Stimulated activated CD8-positive, alpha-beta memory T cell treated with anti-CD3 and anti-CD28 coated beads, Interleukin-4, amount 100 ng/mL, for 1 hour (primary cell): Measurements from ENCODE around the gene WDR70.

ENCODE experiments used
- DNase-seq, 2 donors: peaks; one replicate each; pipeline ENCODE4 v3.0.0-alpha.2; 2020; ENCODE audit warnings: low read depth in 2 of 2, low spot score in 1 of 2

Gene WDR70

DNA sequence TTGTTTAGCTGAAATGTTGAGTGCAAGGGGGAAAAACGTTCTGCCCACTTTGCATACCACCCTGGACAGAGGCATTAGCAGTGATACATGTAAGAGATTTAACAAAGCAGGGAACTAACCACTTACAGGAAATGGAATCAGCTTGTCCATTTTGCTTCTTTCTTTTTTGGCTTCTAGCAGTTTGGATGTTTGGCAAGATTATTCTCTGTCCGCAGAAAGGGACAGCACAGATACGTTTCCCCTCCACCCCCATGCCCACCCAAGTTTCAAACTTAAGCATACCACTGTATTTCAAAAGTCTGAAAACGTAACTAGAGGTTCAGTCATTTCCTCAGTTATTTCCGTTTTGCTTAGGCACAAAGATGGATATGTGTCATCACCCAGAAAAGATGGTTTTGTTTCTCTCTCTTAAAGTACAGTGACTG lies 342.3 kb downstream of the WDR70 start:
- no peak for DNase-seq

DNA sequence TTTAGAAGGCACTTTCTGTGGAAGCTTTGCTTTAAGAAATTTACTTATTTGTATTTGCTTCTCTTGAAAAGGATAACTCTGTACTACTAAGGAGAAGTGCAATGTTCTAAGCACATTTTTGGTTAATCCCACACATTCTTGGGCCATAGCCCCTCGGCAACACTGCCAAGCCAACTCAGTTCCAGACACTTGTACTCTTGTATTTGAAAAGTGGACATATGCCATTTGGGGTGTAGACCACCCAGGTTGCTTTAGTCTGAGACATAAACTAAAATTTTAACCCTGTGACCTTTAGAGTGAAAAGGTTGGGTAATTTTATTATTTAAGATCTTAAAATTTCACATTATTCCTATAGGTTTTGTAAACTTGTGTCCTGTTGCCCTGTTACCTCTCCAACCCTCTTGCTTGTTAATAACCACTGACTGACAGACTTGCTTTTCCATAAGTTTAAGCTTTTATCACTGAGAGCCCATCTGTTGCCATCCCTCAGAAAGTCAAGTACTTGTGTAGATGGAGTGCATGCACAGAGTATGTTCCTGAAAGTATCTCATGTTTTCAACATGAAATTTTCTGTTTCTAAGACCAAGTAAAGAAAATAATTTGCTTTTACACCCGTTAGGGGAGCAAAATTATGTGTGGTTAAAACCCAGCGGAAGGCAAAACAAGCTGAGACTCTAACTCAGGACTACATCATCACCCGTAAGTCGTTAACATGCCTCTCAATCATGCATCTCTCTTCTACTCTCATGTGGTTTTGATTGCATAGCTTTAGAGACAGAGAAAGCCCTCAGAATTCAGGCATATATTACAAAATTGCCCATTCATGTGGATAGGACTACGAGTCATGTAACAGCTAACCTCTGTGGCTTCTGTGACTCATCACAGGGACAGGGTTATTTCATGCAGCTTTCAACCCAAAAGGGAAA lies 343.4 kb downstream of the WDR70 start:
- no peak for DNase-seq

DNA sequence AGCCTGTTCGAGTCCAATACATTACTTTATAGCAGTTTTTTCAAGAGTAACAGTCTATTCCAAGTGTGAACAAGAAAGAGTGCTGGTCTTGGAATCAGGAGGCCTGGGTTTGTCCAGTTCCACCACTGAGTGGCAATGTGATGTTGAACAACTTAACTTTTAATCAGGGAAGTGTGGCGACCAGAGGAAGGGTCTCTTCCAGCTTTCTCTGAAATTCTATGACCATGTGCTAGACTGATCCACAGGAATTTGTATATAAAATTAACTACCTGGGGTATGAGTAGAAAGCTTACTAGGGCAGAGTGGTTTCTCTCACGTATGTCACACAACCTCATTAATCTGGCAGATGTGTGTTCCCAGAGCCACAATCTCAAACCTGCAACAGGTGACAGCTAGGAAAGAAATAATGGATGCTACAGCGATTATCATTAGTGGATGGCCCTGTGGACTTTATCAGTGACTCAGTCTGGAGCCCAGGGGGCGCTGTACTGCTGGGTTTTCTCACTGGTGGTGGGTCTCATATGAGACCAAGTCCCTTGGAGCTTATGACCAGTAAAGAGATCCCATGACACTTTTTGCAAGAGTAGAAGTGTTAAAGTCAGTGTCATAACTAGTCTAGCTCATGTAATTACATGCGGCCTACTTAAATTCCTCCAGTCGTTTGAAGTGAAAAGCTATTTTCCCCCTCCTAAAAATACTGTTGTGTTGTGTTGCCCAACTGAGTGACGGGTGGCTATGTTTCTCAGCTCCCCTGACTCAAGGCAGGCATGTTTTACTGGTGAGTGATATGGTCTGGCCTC lies 344.2 kb downstream of the WDR70 start:
- DNase-seq, result no peak

DNA sequence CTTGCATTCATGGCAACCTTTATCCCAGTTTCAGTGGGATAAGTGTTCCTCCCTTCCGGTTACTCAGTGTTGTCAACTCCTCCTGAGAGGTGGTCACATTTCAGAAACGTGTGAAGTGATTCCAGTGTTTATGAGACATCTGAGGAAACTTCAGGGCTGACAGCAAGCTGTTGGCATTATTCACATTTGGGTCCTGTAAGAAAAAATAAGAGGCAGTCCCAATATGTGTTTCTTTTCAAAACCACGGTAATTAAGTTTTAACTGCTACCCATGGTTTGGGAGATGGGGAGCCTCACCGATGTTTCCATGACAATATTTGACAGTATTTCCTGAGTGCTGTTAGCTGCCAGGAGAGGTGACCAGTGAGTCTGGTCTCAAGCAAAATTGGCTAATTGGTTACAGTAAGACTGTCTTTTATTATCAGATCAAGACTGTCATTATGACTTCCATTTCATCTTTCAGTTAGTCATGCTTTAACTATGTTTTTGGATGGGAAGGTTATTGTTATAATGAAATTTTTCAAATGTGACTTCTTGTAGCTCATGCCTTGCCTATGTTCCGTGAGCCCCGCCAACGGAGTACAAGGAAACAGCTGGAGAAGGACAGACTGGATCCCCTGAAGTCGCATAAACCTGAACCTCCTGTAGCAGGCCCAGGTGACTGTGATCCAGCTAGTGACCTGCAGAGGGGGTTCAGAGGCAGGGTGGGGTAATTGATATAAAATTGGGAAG lies 345.4 kb downstream of the WDR70 start:
- DNase-seq, result no peak

DNA sequence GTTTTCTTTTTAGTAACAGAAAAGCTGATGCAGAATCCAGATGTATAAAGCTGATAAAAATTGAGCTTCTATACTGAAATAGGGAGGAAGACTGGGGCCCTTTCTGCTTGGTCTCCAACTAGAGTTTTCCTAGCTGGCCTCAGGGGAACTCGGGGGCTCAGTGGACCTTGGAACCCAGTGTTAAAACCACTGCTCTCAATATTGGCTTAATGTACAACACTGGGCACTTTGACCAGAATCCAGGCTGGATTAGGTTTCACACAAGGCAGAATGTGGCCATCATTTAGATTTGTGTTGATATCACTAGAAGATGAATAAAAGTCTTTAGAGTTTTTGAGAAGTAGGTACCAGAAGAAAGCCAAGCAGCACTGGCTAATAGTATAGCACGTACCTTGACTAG lies 346.1 kb downstream of the WDR70 start:
- no peak for DNase-seq

DNA sequence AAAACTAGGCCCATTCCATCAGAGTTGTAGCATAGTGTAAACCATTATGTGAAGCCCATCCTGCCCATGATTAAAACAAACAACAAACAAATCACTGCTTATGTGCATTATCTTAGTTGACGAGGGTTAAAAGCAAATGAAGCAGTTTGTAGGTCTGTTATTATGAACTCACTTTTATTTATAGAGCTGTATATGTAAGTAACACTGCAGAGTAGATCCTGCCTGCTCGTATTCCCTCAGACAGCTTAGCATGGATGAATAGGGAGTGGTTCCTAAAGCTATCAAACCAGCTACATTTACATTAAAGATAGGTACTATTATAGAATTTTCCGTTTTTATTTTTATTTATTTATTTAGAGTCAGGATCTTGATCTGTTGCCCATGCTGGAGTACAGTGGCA lies 348.1 kb downstream of the WDR70 start:
- DNase-seq, result no peak

DNA sequence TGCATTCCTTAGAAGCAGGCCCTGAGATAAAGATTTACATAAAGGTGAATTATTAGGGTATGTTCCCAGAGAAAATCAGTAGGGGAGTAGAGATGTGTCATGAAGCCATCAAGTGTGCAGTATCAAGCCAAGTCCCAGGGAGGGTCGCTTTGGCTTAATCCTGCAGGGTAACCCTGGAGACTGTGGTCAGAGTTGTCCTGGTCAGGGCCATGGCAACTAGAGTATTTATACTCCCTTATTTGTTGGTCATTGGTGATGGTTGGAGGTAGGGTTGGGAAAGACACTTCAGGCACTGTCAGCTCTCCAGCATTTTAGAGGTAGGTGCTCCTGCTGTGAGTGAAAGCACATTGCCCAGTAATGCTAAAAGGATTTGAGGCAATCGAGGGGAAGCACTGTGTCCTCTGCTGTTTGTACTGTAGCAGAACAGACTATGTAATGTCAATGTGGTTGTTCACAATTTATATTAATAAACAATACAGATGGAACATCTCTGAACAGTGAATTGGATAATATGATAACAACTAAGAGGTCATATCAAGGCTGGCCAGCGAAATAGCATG lies 351.9 kb downstream of the WDR70 start:
- no peak for DNase-seq

DNA sequence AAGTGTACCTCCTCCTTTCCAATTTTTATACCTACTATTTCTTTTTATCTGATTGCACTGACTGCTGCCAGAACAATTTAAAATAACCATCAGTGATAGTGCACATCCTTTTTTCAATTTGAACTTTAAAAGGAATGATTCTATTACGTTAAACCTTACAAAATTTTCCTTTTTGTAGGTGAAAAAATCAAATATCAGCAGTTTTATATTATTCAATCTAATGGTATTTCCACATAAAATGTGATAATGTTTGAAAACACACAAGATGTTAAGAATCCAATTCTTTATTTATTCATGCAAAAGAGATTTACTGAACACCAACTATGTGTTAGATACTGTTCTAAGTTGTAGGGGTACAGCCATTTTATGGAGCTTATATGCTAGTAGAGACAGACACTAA lies 355.0 kb downstream of the WDR70 start:
- no peak for DNase-seq

DNA sequence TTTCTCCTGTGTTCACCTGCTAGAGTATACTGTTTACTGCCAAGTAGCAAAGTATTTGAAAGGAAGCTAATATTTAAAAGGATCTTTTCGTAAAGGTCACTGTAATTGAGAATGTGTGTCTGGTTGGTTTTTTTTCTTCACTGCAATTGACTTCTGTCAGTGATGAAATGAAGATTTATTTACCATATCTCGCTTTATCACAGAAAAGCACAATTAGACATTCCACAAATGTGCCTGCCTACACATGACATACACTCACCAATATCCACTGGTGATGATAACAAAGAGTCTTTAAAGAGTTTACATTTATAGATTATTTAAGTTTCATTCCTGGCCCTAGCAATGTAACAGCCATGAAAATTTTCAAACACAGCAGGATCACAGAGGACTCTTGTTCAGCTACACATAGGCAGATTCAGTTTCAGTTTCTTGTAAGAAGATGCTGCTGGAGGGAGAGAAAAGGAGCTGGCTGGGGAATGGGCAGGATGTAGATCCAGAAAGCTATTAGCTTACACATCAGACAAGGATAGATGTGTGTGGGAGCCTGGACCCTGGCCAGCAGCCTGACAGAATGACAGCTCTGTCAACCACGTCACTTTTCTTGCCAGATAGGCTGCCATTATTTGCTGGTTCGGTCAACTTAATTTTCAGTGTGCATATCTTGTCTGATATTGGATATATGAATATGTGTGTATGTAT lies 356.7 kb downstream of the WDR70 start:
- DNase-seq, result no peak

DNA sequence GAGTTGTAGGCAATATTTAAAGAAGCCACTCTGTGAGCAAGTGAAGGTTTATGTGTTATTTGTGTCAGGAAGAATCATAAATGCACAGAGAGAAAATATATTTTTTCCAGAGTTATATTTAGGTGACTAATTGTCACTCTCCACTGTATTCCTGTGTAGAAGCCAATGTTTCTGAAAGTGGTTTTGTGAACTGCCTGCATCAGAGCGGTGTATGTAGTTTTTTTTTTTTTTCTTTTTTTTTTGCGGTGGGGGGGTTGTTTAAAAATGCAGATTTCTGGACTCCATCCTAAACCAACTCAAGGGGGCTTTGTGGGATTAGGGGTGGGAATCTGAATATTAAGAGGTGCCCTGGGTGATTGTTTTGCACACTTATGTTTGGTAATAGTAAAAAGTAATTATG lies 357.3 kb downstream of the WDR70 start:
- DNase-seq, result no peak

DNA sequence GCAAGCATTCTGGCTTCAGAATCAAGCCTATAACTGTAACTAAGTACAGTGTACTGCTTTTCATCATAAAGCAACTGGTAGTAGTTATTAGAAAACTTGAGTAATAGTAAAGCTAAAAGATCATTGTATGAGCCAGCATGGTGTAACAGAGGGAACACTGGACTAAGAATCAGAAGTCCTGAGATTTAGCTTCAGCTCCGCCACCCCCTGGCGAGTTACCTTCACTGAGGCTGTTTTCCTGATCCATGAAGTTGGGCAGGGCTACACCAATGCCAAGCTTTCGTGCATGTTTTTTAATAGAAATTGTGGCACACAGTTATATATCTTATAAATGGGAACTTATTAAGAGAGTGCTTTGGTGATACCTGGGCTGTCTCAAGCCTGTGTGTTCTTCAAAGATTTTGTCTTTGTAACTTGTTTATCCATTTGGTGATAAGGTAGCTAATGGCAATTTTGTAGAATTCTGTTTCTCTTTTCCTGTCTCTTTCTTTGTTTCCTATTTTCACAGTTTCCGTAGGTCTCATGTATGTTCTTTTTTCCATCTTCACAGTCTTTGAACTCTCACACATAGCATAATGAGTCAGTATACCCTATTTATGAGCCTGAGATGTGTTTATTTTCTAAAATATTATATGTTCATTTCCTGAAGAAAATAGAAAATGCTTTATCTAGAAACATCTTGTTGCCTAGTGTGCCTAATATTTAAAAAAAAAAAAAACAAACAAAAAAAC lies 358.4 kb downstream of the WDR70 start:
- DNase-seq, result no peak

DNA sequence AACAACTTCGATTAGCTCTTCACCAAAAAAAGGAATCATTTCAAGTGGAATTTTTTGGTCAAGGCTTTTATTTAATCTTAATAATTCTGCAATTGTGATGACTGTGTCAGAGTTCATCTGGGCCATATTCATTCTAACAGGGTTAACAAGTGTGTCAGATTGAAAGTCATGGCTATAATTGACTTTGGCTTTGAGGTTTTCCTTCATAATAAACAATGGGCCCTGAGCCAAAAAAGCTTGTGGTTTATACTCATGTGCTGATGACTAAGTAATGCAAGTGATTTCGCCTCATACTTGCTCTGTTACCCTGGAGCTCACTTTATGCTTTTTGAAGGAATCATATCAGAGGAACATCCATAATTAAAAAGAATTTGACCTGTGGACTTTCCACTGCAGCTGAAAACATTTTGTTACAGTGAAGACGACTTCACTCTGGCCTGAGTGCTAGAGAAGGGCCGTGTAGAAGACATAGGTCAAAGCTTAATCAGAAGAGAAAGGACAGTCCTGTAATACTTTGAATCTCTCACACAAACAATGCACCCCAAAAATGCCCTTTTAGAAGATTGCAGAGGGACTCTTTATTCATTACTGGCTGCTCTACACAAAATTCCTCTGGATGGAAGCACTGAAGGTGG lies 359.1 kb downstream of the WDR70 start:
- DNase-seq, result no peak

DNA sequence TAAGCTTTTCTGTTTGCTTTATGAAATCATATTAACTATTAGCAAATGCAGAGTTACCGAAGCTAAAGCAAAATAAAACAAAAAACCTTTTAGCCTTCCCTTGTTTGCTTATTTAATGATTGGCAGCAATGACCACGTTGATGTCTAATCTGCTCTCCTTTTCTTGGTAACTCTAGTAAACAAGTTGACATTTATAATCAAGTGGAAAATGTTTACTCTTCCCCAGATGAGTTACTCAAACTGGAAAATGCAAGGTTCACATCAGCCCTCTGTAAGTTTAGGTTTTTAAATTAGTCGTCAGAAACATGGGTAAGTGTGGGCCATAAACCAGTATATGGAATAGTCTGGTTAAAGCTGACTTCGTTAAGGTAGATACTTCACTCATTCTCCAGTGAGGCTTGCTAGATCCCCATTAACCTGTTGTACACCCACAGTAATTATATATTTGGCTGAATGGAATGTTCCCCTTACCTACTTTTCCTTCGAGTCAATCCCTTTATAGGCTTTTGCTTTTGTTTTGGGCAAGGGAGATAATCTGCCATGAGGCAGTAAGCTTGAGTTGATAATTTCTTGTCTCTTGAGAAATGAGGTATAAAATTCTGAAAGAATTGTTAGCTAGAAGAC lies 359.9 kb downstream of the WDR70 start:
- DNase-seq, result no peak

DNA sequence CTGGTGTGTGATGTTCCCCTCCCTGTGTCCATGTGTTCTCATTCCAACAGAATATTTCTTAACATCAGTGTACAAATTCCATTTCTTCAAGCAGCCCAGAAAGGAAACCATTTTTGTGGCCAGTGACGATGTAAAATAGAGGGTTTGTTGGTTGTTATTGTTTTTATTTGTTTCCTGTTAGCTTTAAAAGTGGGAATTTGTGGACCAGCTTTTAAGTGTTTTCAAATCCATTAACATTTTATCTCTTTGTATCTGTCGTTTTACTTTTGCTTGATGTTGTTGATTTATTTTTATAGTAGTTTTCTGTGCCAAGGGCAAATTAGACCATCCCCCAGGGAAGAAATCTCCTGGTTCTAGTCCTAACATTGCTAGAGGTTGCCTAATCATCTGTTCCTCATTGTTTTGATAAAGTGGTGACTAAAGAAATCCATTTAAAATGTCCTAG lies 360.7 kb downstream of the WDR70 start:
- DNase-seq, result no peak

DNA sequence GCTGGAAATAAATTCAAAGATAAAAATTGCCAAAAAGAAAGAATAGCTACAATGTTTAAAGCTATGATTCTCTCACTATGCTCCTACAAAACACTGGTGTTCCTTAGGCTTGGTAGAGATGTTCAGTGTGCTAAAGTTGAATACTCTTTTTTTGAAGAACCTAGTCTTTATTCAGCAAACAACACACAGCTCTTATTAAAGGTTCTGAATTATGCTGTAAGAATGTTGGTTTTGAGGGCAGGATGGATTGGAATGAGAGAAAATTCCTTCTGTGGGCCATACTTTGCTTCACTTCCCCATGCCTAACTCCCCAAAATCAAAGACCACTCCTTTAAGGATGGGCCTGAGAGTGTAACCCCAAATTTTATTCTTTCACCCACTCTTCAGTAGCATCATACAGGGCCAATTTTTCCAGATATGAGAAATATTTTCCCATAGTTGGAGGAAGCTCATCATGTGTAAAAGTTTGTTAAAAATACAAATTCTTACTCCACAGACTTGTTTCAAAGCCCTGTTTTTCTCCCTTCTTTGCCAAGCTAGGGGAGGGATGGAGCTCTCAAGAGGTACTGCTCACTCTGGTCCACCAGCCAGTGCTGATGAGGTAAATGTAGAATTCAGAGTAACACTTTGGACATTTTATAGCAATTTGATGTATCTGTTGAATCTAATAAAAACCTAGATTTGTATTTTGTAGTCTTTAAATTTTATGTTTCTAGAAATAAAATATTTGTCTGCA lies 361.4 kb downstream of the WDR70 start:
- DNase-seq, result no peak

DNA sequence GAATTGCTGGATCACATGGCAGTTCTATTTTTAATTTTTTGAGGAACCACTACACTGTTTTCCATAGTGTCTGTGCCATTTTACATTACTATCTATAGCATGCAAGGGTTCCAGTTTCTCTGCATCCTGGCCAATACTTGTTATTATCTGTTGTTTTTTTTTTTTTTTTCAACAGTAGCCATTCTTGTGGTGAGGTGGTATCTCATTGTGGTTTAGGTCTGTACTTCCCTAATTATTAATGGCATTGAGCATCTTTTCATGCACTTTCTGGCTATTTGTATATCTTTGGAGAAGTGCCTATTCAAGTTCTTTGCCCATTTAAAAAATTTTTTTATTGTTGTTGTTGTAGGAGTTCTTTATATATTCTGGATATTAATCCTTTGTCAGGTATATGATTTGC lies 363.0 kb downstream of the WDR70 start:
- DNase-seq, result no peak

DNA sequence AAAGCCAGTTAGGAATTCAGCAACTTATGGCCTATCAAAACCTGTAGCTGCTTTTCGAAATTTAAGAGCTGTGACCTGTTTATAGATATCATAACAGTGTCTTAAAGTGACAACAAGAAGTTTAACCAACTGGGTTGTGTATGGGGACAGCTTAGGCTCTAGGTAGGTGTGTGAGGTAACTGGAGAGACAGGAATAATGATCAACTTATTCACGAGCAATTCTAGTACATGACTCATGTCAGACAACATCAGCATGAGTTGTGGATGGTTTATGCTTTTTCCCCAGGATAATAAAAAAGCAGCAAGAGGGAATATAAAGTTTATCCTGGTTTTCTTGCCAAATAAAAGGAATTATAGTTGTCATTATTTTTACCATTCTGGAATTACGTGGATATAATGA lies 372.1 kb downstream of the WDR70 start:
- no peak for DNase-seq

DNA sequence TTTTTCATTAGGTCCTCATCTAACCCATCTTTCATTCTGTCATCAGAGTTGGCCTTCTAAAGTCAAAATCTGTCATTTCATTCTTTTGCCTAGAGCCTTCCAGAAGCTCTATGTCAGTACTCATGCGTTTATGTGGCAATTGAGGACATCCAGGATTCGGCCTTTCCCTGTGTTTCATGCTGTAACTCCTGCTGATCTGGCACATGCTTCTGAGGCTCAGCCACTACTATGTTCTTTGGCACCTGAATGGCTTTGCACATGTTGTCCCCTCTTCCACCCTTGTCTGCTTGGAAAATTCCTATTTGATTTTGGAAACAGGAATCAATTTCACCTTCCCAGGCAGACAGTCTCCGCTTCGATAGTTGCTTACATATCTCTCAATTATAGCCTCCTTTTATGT lies 375.9 kb downstream of the WDR70 start:
- no peak for DNase-seq
